SK-N-DZ (cell line): ENCODE data around the gene DNAJB6.
"Not testable (repeated sequence)": the region's sequence is repeated elsewhere in the genome, so short reads cannot be mapped to it uniquely, and the experiment has no call there.

ENCODE experiments used
- DNase-seq: peaks from one replicate; pipeline ENCODE4 v3.0.0-alpha.2; 2015; ENCODE audit warnings: low spot score

The DNAJB6 gene

DNA sequence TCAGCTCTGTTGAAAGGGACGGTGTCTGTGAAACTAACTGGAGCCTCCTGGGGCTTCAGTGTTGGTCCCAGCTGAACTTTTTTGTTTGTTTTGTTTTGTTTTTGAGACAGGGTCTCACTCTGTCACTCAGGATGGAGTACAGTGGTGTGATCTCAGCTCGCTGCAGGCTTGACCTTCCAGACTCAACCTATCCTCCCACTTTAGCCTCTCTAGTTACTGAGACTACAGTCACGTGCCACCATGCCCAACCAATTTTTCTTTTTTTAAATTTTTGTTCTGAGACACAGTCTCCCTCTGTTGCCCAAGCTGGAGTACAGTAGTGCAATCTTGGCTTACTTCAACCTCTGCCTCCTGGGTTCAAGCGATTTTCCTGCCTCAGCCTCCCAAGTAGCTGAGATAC lies 13.4 kb upstream of the DNAJB6 start:
- no peak for DNase-seq

DNA sequence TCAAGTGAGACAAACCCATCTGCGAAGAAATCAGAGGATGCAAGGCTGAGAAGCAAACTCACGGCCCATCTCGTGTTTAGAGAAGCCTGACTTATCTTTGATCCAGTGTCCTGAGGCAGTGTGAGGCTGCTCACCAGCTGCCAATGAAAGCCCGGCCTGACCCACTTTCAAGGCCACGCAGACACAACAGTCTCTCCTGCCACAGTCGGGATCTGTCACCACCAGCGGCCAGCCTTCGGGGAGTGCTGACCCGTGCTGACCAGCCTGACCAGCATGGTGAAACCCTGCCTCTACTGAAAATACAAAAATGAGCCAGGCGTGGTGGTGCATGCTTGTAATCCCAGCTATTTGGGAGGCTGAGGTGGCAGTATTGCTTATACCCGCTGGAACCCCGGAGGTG lies 7.4 kb upstream of the DNAJB6 start:
- DNase-seq, result no peak

DNA sequence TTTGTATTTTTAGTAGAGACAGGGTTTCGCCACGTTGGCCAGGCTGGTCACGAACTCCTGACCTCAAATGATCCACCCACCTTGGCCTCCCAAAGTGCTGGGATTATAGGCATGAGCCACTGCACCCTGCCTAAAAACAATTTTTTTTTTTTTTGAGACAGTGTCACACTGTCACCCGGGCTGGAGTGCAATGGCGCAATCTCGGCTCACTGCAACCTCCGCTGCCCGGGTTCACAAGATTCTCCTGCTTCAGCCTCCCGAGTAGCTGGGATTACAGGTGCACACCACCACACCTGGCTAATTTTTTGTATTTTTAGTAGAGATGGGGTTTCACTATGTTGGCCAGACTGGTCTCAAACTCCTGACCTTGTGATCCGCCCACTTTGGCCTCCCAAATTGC lies 6.2 kb upstream of the DNAJB6 start:
- not testable (repeated sequence) for DNase-seq

DNA sequence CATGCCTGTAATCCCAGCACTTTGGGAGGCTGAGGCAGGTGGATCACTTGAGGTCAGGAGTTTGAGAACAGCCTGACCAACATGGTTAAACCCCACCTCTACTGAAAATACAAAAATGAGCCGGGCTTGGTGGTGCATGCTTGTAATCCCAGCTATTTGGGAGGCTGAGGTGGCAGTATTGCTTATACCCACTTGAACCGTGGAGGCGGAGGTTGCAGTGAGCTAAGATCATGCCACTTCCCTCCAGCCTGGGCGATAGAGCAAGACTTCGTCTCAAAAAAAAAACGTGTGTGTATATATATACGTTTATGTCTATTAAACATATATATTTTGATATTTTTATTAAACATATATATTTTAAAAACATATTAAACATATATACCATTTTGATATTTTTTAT lies 5.8 kb upstream of the DNAJB6 start:
- DNase-seq, result not testable (repeated sequence)

DNA sequence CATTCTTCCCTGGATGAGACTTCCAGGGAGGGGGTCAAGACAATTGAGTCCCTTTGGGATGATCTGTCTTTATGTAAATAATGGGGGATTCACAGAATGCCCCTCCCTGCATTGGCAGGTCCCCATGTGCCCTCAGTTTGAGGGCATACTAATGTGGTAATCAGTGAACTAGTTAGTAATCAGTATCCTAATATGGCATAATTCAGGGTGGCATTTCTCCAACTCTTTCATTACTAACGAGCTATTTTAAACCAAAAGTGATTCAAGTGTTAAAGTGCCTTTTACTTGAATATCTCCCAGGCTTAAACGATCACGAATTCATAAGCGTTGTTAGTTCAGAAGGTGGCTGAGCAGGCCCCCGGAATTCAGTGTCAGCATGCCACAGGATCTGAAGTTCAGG lies 1.6 kb upstream of the DNAJB6 start:
- DNase-seq, result no peak

DNA sequence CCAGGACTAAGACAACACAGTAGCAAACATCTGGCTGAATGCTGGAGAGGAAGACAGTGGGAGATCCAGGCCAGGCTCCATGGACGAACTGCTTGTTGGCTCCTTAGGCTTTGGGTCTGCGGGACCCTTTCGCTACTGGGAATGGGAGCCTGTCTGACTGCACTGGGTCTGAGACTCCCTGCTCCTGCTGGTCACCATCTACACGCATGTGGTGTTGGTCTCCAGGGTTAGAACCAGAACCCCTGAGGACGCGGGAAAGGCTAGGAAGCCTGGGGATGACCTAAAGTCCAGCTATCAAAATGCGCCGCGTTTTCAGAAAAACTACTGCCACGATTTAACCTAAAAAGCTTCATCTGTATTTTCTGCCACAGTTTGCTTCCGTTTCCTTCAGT lies 817 bp upstream of the DNAJB6 start:
- DNase-seq, result no peak

DNA sequence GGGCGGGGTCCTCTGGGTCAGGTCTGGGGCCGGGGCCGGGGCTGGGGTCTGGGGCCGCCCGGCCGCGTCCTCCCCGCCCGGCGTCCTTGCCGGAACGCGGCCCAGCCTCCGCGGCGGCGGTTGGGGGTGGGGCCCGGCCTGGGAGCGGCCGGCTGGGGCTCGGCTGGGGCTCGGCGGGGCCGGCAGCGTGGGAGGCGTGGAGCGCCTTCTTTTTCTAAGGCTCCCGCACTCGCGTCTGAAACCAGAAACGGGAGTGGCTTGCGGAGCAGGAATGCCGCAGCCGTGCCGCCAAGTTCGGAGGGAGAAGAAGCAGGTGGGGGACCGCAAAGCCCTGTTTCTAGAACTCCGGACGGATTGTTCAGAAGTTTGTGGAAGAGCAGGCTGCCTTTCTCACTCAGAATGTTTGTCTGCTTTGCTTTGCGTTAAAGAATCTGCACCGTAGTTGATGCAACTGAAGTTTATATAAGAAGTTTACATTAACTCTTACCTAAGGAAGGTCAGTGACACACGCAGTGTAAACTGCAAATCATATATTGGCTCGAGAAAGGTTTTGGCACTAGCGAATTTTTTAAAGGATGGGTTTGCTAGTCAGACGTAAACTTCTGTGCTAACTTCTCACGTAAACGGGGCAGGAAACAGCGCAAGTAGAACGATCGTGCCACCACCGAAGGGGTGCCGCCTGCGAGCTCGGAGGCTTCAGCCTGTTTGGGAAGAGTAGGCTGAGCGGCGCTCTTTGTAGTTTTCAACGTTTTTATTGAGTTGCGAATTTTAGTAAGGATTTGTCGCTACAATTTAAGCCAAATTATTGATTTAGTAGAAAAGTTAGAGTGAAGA lies 729 bp downstream of the DNAJB6 start:
- no peak for DNase-seq

DNA sequence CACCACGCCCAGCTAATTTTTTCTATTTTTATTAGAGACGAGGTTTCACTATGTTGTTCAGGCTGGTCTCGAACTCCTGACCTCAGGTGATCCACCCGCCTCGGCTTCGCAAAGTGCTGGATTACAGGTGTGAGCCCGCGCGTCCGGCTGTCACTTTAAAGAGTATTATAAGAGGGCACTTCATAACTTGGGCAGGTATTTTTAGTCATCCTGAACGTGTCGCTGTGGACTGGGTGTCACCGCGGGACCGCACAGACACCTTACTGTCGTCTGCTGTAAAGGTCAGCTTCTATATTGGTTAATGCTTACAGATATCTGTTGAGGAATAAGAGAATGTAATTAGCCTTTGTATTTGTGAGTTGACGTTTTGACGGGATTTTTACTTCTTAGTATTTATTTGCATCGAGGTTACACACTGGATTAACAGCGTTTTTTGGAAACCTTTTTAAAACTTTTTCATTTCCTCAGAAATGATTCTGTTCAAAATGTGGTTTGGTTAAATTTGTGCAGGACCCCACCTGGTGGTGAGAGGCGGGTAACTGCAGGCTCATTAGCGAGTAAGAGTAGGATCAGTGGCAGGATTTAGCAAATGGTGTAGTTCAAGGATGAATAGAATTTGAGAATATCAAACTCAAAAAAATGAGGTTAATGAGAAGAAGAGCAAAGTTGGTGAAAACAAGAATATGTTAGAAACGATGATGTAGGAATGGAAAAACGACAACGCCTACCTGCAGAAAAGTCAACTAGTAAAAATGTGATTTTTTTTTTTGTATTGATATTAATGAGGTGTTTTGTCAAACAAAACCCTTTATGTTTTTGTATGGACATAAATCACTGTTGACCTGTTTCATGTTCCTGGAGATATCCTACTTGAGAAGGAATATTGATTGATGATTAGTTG lies 3.2 kb downstream of the DNAJB6 start:
- DNase-seq, result peak; percentile 63

DNA sequence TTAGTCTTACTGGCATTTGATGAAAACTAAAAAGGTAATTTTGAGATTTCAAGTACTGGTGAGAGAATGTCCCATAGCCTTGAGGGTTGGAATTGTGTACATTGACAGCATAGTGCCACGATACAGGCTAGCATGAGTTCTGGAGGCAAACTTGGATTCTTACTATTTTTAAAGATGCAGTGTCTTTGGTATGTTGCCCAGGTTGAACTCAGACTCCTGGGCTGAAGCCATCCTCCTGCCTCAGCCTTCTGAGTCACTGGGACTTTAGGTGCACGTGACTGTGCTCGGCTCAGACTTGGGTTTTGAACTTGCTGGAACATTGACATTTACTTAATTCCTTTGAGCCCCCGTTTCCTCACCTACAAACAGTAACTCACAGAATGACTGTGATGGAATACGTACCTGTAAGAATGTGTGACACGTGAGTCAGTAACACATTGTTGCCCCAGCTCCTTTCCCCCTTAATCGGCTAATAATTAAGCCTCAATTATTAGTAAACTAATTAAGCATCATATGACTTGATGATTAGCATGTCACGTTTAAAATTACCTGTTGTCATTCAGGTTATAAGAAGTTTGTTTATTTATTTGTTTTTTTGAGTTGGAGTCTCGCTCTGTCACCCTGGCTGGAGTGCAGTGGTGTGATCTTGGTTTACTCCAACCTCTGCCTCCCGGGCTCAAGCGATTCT lies 10.6 kb downstream of the DNAJB6 start:
- no peak for DNase-seq

DNA sequence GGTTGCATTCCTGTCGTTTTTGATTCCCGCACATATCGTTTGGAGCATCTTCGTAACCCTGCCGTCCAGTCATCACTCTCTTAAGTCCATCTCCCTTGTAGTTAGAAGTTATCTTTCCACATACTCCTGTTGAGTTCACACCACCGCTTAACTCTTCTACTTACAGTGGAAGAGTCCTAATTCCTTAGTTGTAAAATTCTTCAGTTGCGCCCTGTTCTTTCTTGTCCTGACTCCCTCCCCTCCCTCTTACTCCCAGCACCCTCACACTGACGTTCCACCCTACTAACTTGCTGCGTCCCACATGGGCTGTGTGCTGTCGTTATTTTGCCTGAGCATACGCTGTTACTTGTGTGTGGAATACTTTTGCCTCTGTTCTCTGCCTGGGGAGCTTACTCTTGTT lies 11.7 kb downstream of the DNAJB6 start:
- no peak for DNase-seq

DNA sequence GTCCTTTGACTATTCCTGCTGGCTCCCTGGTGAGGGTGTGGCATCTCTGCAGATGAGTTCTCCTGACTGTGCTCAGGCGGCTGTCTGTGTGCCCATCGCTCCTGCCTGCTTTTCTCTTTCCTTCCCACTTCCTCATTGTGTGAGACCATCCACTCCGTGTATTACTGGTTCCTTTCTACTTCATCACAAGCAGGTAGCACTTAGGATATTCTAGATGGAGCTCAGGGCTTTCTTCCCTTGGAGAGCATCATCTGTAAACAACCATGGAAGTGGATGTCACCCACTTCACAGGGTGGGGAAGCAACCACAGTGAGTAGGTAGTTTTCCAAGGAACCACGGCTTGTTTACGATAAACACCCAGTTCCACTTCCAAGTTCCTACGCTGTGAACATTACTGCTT lies 15.7 kb downstream of the DNAJB6 start:
- no peak for DNase-seq

DNA sequence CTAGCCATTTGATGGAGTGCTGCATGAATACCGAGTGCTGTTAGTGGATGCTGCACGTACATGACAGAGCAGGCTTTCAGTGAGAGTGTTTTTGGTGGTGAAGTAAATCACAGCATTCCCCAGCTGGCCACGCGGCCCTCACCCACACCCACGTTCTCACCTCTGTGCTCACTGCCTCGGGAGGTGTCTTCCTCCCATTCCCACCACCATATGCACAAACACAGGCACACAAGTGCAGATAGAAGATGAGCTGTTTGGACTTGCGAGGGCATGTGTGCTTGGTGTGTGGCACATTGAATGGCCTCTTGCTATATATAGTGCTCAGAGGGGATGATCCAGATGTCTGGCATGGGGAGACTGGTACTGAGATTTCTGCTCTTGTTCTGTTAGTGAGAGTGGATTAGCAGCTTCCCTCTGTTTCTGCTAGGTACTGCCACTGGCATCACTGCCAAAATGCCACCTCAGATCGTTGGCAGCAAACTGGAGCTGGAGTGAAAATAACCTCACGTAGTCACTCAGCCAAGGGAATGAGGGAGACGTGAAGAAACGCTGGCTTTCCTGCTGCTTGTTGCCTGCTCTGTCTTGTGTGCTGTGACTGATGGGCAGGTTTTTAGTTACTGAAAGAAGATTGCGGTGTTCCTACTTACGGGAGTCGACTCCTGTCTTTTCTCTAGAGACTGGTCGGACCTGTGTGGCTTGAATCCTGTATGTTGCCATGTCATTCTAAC lies 19.1 kb downstream of the DNAJB6 start:
- DNase-seq, result no peak

DNA sequence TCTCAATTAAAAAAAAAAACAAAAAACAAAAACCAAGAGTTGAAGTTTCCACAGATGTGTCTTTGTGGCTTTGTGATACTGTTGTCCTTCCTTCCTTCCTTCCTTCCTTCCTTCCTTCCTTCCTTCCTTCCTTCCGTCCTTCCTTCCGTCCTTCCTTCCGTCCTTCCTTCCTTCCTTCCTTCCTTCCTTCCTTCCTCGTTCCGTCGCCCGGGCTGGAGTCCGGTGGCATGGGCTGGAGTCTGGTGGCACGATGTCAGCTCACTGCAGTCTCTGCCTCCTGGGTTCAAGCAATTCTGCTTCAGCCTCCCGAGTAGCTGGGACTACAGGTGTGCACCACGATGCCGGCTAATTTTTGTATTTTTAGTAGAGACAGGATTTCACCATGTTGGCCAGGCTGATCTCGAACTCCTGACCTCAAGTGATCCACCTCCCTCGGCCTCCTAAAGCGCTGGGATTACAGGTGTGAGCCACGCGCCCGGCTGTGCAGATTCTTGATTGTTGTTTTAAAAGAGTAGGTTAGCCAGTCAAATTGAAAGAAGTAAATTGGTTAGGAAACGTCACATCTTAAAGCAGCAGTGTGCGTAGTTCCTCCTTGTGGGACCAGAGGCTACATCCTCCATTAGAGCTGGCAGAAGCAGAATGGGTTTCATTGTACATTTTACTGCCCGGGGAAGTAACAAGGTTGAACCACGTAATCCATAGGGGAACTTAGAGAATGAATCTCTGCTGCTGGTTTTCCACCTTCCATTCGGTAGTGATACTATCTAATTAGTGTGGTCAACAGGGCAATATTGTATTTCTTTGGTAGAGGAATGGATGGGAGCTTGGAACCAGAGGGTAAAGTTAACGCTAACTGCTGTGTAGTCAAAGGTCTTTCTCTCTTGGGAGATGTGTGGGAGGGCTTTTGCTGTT lies 20.6 kb downstream of the DNAJB6 start:
- no peak for DNase-seq

DNA sequence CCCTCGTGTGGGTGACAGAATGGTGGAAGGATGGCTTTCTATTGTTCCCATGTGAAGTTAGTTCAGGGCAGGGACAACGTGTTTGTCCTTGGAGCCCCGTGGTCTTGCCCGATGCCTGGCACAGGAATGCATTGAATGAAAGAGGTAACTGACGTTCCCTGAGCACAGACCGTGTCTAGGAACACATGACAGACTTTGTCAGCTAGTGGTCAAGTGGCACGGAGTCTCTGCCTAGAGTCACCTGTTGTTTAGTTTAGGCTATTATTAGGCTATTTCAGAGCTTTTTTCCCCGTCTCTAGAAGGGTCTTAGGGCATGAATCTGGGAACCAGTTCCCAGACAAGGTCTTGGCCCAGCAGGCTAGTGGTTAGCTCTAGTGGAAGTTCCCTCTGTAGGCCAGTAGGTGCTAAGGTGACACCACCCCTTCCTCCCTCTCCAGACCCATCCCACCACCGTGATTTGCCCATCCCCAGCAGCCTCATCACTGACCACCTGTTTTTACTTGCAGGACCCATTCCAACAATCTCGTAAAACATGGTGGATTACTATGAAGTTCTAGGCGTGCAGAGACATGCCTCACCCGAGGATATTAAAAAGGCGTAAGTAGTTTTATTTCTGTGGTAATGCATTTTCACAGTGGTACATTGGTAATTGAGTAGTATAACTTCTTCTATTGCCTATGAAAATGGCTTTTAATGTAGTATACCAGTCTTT lies 21.4 kb downstream of the DNAJB6 start:
- no peak for DNase-seq

DNA sequence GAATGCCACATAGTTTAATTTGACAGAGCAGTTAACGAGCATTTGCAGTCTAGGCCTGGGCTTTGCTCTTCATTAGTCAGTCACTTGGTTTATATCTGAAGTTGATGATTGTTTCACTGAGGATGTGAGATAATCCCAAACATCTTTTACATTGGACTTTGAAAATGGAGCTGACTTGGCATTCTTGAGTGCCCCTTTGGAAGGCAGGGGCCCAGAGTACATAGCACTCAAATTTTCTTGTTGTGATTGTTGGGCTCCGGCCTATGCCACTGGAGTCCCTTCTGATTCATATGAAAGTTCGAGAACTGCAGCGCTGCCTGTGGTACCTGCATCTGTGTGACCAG lies 21.9 kb downstream of the DNAJB6 start:
- no peak for DNase-seq

DNA sequence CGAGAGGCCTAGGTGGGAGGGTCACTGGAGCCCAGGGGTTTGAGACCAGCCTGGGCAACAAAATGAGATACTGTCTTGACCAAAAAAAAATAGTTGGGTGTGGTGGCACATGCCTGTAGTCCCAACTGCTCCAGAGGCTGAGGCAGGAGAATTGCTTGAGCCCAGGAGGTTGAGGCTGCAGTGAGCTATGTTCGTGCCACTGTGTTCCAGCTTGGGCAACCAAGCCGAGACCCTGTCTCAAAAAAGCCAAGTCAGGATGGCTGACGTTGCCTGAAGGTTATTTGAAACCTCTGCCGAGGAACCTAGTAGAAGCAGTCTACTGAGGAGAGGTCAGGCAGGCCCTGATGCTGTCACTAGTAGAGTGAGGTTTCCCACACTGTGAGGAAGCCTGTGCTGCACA lies 22.8 kb downstream of the DNAJB6 start:
- DNase-seq, result no peak

DNA sequence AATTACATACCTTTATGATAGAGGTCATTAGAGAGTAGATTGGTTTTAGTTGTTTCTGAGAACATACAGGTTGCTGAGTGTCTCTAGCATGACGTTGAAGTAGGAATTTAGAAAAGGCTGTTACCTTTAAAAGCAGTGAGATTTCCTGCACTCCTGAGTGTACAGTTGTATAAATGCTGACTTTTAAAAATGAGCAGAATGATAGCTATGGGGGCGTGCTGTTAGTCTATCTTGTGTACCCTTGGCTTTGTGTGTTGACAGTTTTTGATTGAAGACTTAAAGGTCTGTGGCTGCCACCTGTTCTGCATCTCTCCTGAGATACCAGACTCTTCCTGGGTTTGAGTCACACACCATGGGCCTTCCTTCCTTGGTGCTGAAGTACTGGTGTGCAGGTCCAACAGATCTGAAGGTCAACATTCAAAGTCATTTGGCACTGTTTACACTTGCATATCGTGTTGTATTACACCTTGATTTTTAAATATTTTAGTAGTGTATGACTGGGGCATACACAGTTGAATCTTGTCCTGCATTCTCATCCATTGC lies 23.8 kb downstream of the DNAJB6 start:
- DNase-seq, result no peak

DNA sequence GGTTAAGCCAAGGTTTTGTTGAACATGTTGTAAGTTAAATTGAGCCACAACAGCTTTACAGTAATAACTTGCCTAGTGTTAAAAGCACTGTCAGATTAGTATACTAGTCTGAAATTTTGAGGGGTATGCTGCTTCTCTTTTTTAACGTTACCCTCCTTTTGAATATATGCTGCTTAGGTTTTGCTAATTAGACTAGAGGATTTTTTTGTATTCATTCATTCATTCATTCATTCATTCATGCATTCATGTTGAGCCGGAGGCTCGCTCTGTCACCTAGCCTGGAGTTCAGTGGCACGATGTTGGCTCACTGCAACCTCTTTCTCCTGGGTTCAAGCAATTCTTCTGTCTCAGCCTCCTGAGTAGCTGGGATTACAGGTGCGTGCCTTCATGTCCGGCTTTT lies 24.7 kb downstream of the DNAJB6 start:
- no peak for DNase-seq

DNA sequence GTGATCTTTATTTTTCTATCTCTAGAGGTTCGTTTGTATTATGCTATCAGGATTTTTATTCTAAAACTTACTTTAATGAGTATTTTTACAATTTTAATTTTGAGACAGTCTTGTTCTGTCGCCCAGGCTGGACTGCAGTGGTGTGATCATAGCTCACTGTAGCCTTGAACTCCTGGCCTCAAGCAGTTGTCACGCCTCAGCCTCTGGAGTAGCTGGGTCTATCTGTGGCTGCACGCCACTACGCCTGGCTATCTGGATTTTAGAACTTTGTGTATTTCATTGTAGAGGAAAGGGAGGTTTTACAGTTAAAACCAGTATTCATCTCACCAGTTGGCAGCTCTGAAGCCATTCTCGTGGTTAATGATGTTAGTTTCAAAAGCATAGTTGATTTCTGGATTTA lies 25.9 kb downstream of the DNAJB6 start:
- no peak for DNase-seq

DNA sequence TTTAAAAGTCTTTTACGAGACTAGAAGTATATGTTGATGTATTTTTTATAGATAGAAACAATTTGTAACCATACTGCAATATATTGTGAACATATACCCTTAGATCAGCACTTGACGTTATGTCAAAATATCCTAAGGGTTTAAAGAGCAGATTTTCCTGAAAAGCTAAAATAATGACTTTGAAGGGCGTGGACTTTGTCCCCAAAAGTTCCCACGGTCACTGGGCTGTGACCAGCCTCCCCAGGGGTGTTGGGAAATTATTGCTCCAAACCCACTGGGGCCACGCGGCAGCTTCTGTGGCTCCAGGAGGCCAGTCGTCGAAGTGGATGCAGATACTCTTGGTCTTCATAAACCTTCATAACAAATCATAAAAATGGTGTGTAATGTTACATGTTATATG lies 29.9 kb downstream of the DNAJB6 start:
- DNase-seq, result no peak
